Endometrial microvascular endothelial cells (primary cell): ENCODE results near the gene PRDX3. TPM values are rescaled to one million over a fixed set of nuclear protein-coding genes. Genes with fewer than 3 reads are reported as not detected.
"Not testable (repeated sequence)": the region's sequence is repeated elsewhere in the genome, so short reads cannot be mapped to it uniquely, and the experiment has no call there.

Experiments used
- in situ Hi-C: cut with HindIII; loops from 2 replicates; pipeline ENCODE4 v1.10.0; 2017; ENCODE audit warnings: low sequenced_read_pairs, low pct_unique_long_range_greater_than_20kb; ENCODE audit errors: inconsistent ontology term
- total RNA-seq: library from RNA; depleted of rRNA; stranded (reverse); fragments of >200 nt; gene quantifications from one replicate; pipeline ENCODE4 v1.2.3, GENCODE V29; 2015; ENCODE audit errors: inconsistent ontology term

The PRDX3 gene
- total RNA-seq, 1 donor from 2014 or later, result 274 TPM

- in situ Hi-C loops, result no loop called here
Measured at GRCh38 chr10:119207713-119208552, 29.3 kb upstream of the PRDX3 start.

GRCh38 chr10:119207366-119207666, 28.7 kb upstream of the PRDX3 start, which contains the start of gene GRK5:
Gene GRK5 (plus strand): TSS chr10:119207571. CDS start chr10:119207918, 347 bp downstream.
- in situ Hi-C loops, result no loop called here

DNA sequence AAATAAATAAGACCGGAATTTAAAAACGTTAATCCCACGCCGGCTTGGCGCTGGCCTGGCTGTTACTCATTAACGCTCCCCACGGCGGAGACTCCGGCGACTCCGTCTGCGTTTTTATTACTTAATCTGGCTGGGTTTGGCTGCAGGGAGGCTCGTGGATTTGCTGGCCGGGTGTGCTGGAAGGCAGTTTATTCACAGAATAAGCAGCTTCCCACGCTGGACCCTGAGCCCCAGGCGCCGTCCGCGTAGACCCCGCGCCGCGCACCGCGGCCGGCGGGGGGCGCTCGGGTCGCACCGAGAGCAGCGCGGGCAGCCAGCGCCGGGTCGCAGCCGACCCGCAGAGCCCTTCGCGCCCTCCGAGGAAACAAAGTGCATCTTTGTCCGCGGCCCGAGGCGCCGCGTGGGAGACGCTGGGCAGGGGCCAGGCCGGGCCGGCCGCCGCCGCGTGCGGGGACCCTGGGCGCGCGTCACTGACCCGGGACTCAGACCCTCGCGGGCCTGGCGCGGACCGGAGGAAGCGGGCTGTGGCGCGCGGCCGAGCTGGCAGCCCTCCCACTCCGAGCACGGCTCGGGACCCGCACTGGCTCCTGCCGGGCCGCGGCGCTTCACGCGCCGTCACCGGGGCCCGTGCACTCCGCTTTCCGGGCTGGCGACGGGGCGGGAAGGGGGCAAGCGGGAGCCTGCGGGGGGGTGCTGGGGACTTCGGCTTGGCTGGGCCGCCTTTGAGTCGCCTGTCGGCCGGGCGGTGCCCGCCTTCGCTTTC, 28.2 kb upstream of the PRDX3 start:
- in situ Hi-C loops, result no loop called here

DNA sequence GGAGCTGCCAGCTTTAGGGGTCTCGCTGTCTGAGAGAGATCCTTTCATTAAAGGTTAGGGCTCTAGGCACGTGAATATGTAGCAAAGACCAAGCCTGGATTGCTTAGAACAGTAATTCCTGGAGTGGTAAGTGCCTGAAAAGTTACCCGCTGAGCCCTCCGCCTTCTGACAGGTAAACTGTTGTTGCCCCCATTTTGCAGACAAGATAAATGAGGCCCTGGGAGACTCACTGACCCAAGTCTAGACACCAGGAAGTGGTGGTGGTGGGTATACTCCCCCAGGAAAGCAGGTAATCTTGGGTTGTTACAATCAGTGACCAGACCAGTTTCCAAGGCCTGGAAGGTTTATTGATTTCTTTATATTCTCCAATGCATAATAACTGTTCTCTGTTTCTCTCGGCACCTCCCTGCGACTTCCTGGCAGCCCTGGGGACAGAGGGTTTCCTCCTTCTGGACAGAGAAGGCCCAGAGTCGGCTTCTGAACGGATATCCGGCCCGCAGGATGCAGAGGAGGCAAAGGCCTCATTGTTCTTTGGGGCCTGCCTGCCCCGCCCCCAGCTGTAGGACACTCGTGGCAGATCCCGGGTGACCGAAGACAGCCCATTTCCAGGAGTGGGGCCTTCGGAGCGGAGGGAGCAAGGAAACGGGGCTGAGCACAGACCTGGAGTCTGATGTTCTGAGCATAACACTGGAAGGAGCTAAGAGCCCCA, 27.4 kb upstream of the PRDX3 start:
- in situ Hi-C loops, result no loop called here

DNA sequence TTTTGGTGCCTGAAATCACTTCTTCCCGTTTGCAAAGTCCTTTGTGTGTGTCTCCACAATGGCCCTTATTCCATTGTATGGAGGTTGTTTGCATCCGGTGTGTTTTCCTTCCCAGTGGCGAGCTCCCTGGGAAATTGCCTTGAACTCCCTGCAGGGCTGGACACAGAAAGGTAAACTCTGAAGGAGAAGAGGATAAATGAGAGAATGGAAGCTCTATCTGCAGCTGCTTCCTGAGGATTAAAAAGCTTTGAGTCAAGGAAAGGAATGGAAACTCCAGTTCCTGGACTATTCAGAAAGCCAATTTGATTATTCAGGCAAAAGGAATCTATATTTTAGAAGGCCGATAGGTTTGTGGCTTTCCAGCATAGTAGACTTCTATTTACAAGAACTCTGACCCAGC, 24.4 kb upstream of the PRDX3 start:
- in situ Hi-C loops, result no loop called here

DNA sequence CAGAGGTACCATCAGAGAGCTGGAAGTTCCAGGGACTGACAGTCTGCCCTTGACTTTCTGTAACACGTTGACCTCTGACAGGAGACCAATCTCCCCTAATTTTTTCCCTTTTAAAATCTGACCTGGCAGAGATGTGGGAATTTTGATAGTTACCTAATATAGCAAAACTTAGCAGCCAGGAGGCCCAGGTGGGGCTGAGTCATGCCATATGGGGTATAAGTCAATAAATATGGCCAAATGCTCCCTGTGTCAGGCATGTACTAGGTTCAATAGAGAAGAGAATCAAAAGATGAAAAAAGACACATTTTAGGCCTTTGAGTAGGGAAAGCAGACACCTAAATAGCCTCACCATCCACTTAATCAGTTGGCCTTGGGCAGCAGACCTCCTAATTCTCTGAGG, 22.6 kb upstream of the PRDX3 start:
- in situ Hi-C loops, result no loop called here

- in situ Hi-C loops, result no loop called here
Measured at GRCh38 chr10:119199231-119199992, 20.8 kb upstream of the PRDX3 start.

- in situ Hi-C loops, result no loop called here
Measured at GRCh38 chr10:119198438-119198837, 19.8 kb upstream of the PRDX3 start.

DNA sequence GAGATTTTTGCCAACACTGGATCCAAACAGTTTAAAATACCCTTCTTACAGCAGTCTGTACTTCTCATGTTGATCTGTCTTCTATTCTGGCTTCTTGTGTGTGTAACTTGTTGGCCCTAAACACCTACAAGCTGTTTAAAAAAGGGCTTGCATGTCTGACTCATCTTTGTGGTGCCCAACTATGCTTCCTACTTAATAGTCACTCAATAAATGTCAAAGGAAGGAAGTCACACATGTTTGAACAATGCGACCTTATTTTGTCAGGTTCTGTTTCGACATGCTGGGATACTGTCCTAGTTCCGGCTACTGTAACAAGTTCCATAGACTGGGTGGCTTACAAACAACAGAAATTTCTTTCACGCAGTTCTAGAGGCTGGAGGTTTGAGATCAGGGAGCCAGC, 19.3 kb upstream of the PRDX3 start:
- in situ Hi-C loops, result no loop called here

DNA sequence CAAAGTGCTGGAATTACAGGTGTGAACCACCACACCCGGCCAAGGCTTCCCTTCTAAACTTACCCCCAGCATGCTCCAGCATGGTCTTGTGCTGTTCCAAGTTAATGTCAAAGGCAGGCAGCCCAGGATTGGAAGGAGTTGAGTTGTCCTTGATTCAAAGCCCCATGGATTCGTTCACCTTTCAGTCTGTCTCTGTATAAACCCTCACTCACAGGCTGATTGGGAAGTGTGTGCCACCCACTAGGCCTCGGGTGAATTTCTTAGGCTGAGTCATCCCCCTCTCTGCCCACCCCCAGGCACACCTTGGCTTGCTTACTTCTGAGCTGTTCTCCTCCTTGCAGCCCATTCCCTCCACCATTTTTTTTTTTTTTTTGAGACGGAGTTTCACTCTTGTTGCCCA, 13.3 kb upstream of the PRDX3 start:
- in situ Hi-C loops, result no loop called here

DNA sequence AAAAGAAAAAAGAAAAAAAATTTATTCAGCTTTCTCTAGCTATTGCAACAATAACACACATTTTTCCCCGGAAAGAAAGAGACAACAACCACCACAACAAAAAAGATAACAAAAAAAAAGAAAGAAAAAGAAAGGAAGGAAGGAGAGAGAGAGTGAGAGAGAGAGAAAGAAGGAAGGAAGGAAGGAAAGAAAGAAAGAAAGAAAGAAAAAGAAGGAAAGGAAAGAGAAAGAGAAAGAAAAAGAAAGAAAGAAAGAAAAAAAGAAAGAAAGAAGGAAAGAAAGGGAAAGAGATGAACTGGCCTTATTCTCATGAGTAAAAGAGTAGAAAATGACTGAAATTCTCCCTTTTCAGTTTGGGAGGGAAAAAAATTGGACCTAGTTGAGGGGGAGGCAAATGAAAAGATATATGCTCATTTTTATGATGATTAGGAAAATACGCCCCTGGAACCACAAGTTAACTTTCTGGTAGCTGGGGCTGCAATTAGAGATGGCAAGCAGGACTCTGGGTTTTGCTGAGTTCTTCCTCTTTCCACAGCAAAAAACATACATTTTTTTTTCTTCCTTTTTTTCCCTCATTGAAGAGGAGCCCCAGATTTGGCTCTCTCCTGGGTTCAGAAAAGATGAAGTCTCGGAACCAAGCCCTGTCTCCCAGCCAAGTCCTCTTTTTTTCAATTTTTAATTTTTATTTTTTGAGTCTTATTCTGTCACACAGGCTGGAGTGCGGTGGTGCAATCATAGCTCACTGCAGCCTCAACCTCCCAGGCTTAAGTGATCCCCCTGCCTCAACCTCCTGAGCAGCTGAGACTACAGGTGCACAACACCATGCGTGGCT, 12.6 kb upstream of the PRDX3 start:
- in situ Hi-C loops, result no loop called here

DNA sequence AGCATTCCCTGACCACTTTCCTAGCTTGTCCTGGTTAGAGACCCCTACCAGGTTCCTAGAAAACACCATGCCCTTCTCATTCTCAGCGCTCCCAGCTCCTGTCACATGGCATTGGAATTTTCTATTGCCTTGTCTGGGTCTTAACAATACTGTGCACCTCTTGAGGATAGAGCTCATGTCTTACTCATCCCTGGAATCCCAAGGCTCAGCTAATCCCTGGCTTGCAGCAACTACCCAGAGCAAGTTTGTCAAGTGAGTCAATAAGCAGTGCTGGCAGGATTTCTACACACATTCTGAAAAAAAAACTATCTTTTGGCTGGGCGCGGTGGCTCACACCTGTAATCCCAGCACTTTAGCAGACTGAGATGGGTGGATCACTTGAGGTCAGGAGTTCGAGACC, 11.7 kb upstream of the PRDX3 start:
- in situ Hi-C loops, result no loop called here

GRCh38 chr10:119189811-119190282, 11.2 kb upstream of the PRDX3 start:
- in situ Hi-C loops, result no loop called here

- in situ Hi-C loops, result no loop called here
Measured at GRCh38 chr10:119183664-119184412, 5.2 kb upstream of the PRDX3 start.

DNA sequence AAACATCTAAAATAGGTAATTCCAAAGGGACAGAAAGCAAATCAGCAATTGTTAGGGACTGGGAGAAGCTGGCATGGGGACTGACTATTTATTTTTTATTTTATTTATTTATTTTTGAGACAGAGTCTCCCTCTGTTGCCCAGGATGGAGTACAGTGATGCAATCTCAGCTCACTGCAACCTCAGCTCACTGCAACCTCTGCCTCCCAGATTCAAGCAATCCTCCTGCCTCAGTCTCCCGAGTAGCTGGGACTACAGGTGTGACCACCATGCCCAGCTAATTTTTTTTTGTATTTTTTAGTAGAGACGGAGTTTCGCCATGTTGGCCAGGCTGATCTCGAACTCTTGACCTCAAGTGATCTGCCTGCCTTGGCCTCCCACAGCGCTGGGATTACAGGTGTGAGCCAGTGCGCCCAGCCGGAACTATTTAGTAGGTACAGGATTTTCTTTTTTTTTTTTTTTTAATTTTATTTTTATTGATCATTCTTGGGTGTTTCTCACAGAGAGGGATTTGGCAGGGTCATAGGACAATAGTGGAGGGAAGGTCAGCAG, 2.3 kb upstream of the PRDX3 start:
- in situ Hi-C loops, result not testable (repeated sequence)

DNA sequence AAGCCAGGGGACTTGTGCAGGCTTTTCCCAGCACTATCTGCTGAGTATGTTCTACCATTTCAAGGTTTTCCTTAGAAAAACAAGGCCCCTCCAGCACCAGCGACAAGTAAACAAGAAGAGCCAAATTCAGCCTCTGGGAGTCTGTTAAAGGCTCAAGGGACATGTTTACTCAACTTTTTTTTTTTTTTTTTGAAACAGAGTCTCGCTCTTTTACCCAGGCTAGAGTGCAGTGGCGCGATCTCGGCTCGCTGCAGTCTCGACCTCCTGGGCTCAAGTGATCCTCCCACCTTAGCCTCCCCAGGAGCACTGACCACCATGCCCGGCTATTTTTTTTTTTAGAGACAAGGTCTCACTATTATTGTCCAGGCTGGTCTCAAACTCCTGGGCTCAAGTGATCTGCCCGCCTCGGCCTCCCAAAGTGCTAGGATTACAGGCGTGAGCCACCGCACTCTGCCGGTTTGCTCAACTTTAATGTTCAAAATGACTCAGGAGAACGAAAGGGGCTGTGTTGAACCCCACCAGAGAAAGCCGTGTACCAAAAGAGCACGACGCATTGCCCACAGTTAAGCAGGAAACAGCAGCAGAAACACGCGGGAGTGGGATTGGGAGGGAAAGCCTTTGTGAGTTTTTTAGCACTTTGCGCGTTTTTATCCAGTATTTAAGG, 772 bp downstream of the PRDX3 start:
- in situ Hi-C loops, result no loop called here

DNA sequence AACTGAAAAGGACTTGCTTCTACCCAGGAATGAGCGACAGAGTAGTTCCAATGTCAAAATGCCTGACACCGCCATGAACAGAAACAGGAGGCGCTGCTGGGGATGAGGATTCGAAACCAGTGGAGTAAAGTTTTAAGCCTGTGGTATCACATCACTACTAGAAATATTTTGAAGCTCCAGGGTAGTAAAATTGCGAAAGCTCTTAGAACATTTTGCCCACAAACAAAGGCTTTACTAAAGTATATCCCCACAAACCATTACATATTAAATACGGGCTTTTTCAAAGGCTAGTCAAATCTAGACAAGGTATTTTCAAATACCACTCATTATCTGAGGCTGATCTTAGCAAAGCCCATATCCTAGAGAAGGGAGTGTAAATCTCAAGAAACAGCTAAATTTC, 2.4 kb downstream of the PRDX3 start:
- in situ Hi-C loops, result no loop called here
